ENCODE measurements around the gene FBXL20. TPM values are rescaled to one million over a fixed set of nuclear protein-coding genes. Genes with fewer than 3 reads are reported as not detected.

The FBXL20 gene
- total and polyA plus RNA-seq, 2 of the 8 experiments (the other 6 are each of a cell fraction or from before 2014, with no cell fraction given), result 5.5 to 11.0 TPM

DNA sequence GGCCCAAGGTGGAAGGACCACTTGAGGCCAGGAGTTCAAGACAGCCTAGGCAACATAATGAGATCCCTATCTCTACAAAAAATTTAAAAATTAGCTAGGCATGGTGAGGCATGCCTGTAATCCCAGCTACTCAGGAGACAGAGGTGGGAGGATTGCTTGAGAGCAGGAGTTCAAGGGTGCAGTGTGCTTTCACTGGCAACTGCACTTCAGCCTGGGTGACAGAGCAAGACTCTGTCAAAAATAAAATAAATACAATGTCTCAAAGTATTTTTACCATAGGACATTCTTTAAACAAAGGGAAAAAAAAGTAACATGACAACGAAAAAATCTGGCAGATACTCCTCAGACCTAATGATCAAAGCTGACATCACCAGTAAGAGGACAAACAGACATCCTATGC, 72.6 kb downstream of the FBXL20 start:
- no peak overlapping the region for H2BK12ac ChIP-seq (ENCODE audit: low read depth, low read length)
- POLR2A ChIA-PET (ENCODE audit: partially characterized antibody), result no interaction called here
- no peak for FAIRE-seq
- TF ChIP-seq RNF2 (IDR thresholded peaks at IDR 0.05; ENCODE audit: borderline replicate concordance, low read depth, low read length, missing control alignments, poor library complexity, severe bottlenecking) (no peak), CTBP2 (IDR thresholded peaks at IDR 0.05; ENCODE audit: borderline replicate concordance, insufficient read depth, insufficient read length, low read length) (no peak), SIRT6 (IDR thresholded peaks at IDR 0.05; ENCODE audit: low read length) (no peak), TAF1 (IDR thresholded peaks at IDR 0.05; ENCODE audit: low read depth, low read length) (no peak), TBP (IDR thresholded peaks at IDR 0.05; ENCODE audit: low read depth, low read length) (no peak), PHF8 (conservative IDR thresholded peaks at IDR 0.05; ENCODE audit: low read depth, low read length) (no peak), FOSL1 (IDR thresholded peaks at IDR 0.05; ENCODE audit: insufficient read depth, low read depth, low read length) (no peak), ATF3 (IDR thresholded peaks at IDR 0.05; ENCODE audit: insufficient read depth, low read depth, low read length) (no peak), POLR2AphosphoS5 (IDR thresholded peaks at IDR 0.05; ENCODE audit: low read depth, low read length) (no peak), MAFK (IDR thresholded peaks at IDR 0.05; ENCODE audit: low read depth, low read length) (no peak), JUN (IDR thresholded peaks at IDR 0.05; ENCODE audit: low read depth, low read length) (no peak), CEBPB (IDR thresholded peaks at IDR 0.05; ENCODE audit: low read depth, low read length) (no peak), HDAC2 (IDR thresholded peaks at IDR 0.05; ENCODE audit: borderline replicate concordance in 1 of 2, low read depth in 2 of 2, low read length in 2 of 2) (no peak), CHD1 (IDR thresholded peaks at IDR 0.05; ENCODE audit: low read depth, low read length) (no peak)

More for the DNA sequence above, 72.6 kb downstream of the FBXL20 start:
- Histone ChIP-seq H3K4ac (replicated peaks; ENCODE audit: insufficient read length, low read depth, low read length) (no peak overlapping the region), H3K23ac (ENCODE audit: insufficient read length) (no peak overlapping the region), H3K79me1 (ENCODE audit: low read depth, low read length) (no peaks in the 10 kb centered on the region), H4K8ac (ENCODE audit: extremely low read depth, insufficient read depth, low read length) (no peak overlapping the region), H4K91ac (replicated peaks; ENCODE audit: insufficient read length, low read length) (no peak overlapping the region), H3K27me3 (replicated peaks in 1 of 4; ENCODE audit: control insufficient read depth in 3 of 4, extremely low read depth in 1 of 4, insufficient read depth in 3 of 4, low read length in 3 of 4) (no peaks in the 10 kb centered on the region), H3K56ac (replicated peaks; ENCODE audit: insufficient read length, low read depth, low read length) (no peak overlapping the region), H3K27ac (ENCODE audit: low read depth, low read length) (no peak overlapping the region), H3K18ac (ENCODE audit: extremely low read depth, low read length) (no peak overlapping the region), H3K4me1 (replicated peaks in 1 of 4; ENCODE audit: control insufficient read depth in 3 of 4, insufficient read depth in 4 of 4, low read length in 3 of 4) (no peaks in the 10 kb centered on the region), H2BK120ac (replicated peaks; ENCODE audit: low read depth, low read length) (no peak overlapping the region), H3K4me2 (ENCODE audit: insufficient read depth in 1 of 2, low read depth in 2 of 2, low read length in 2 of 2) (no peak overlapping the region), H4K20me1 (replicated peaks in 1 of 2; ENCODE audit: control insufficient read depth in 1 of 2, insufficient read depth in 2 of 2, low read length in 2 of 2) (no peaks in the 10 kb centered on the region), H2BK20ac (ENCODE audit: low read length) (no peak overlapping the region), H3K4me3 (ENCODE audit: extremely low read depth in 1 of 4, insufficient read depth in 2 of 4, low read depth in 3 of 4, low read length in 4 of 4) (no peak overlapping the region), H2BK5ac (ENCODE audit: low read depth, low read length) (no peak overlapping the region), H3K9ac (replicated peaks in 1 of 4; ENCODE audit: extremely low read depth in 1 of 4, low read depth in 3 of 4, low read length in 3 of 4) (no peak overlapping the region), H3K9me3 (ENCODE audit: insufficient read depth in 2 of 2, low read depth in 1 of 2, low read length in 1 of 2) (peaks cover 0 to 8% of the 10 kb centered on the region in 2 experiments; a peak in 1 of 4 replicates), H3K36me3 (ENCODE audit: control insufficient read depth in 2 of 4, insufficient read depth in 4 of 4, low read length in 3 of 4) (no peaks in the 10 kb centered on the region), H3K23me2 (ENCODE audit: low read depth, low read length) (no peaks in the 10 kb centered on the region), H4K5ac (ENCODE audit: insufficient read length, low read depth, low read length) (no peak overlapping the region), H3K14ac (ENCODE audit: insufficient read length) (no peak overlapping the region), H2AK5ac (ENCODE audit: low read depth, low read length) (no peak overlapping the region), H2BK15ac (ENCODE audit: low read length) (no peak overlapping the region), H2AFZ (ENCODE audit: low read length) (no peak overlapping the region), H3K79me2 (ENCODE audit: control insufficient read depth in 1 of 2, insufficient read depth in 2 of 2, low read length in 2 of 2) (no peaks in the 10 kb centered on the region)
- CTCF ChIA-PET (ENCODE audit: partially characterized antibody), result no interaction called here
- no peak for DNase-seq (ENCODE audit: low read depth in 1 of 2, low spot score in 2 of 2)
- WGBS, 2 experiments (ENCODE audit: extremely low coverage in 1 of 2, insufficient coverage in 1 of 2, insufficient read length in 1 of 2, insufficient replicate concordance in 2 of 2, low coverage in 1 of 2, low lambda C conversion rate in 2 of 2, missing lambda C conversion rate in 1 of 2), result 73% methylated on average over 1 of the region's 1 CpG; no CpG with 5 or more reads in 1 of the 2 experiments

Data from H1 (cell line).